ENCODE data around the gene HILPDA.
"Not testable (repeated sequence)": the region's sequence is repeated elsewhere in the genome, so short reads cannot be mapped to it uniquely, and the experiment has no call there.

Gene HILPDA

DNA sequence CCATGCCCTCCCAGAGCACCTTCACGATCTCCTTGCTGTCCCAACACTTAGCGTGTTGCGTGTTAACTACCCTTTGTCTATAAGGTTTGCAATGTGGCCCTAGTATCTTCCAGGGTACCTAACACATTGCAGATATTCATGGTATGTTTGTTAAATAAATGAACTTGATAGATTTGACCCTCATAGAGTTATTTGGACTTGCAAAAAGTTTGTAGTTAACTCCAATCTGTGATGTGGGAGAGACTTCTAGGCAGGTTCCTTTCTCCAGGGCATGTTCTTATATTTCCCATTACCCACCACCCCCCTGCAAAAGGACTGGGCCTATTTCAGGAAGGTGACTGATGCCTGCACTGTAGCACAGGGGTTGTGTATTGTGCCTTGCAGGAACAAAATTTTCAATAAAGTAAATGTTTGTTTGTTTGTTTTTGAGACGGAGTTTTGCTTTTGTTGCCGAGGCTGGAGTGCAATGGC lies 612 bp downstream of the HILPDA start:
- TF ChIP-seq EZH2phosphoT487 (IDR thresholded peaks at IDR 0.05; ENCODE audit: borderline replicate concordance, low read length): no peak
- TF ChIP-seq, protein P1, sequence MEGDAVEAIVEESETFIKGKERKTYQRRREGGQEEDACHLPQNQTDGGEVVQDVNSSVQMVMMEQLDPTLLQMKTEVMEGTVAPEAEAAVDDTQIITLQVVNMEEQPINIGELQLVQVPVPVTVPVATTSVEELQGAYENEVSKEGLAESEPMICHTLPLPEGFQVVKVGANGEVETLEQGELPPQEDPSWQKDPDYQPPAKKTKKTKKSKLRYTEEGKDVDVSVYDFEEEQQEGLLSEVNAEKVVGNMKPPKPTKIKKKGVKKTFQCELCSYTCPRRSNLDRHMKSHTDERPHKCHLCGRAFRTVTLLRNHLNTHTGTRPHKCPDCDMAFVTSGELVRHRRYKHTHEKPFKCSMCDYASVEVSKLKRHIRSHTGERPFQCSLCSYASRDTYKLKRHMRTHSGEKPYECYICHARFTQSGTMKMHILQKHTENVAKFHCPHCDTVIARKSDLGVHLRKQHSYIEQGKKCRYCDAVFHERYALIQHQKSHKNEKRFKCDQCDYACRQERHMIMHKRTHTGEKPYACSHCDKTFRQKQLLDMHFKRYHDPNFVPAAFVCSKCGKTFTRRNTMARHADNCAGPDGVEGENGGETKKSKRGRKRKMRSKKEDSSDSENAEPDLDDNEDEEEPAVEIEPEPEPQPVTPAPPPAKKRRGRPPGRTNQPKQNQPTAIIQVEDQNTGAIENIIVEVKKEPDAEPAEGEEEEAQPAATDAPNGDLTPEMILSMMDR (IDR thresholded peaks at IDR 0.05; ENCODE audit: low read depth, low read length, poor library complexity, severe bottlenecking): no peak
- Histone ChIP-seq H3F3A (ENCODE audit: control insufficient read depth, insufficient read depth) (peaks cover 17% of the 10 kb centered on the region), H3K27ac (ENCODE audit: low read depth, low read length) (peak overlapping the region; percentile 53), H3K4me3 (ENCODE audit: low read length) (peak overlapping the region; percentile 84), H3K36me3 (ENCODE audit: control insufficient read depth, low read length) (peaks cover 34% of the 10 kb centered on the region), H3K4me1 (ENCODE audit: control insufficient read depth, low read length) (peaks cover 46% of the 10 kb centered on the region), H3K4me2 (ENCODE audit: low read length) (peak overlapping the region; percentile 94), H3K79me2 (ENCODE audit: control insufficient read depth, low read length) (peaks cover 55% of the 10 kb centered on the region), H3K9me2 (replicated peaks; ENCODE audit: control insufficient read depth, low read length) (no peaks in the 10 kb centered on the region), H3K27me3 (ENCODE audit: control insufficient read depth, low read length) (peaks cover 20% of the 10 kb centered on the region), H3K9me3 (ENCODE audit: control insufficient read depth, insufficient read depth, low read length) (no peaks in the 10 kb centered on the region), H4K20me1 (ENCODE audit: control insufficient read depth, insufficient read depth, low read depth, low read length) (peaks cover 13% of the 10 kb centered on the region; the same call in 1 of the 2 replicates)

DNA sequence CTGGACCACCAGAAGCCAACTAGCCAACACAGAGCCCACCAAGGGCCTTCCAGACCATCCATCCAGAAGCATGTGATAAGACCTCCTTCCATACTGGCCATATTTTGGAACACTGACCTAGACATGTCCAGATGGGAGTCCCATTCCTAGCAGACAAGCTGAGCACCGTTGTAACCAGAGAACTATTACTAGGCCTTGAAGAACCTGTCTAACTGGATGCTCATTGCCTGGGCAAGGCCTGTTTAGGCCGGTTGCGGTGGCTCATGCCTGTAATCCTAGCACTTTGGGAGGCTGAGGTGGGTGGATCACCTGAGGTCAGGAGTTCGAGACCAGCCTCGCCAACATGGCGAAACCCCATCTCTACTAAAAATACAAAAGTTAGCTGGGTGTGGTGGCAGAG lies 1.7 kb downstream of the HILPDA start:
- Histone ChIP-seq H3K4me2 (ENCODE audit: low read length) (peak overlapping the region; percentile 94), H3K4me1 (ENCODE audit: control insufficient read depth, low read length) (peaks cover 46% of the 10 kb centered on the region), H3F3A (ENCODE audit: control insufficient read depth, insufficient read depth) (peaks cover 19% of the 10 kb centered on the region), H3K36me3 (ENCODE audit: control insufficient read depth, low read length) (peaks cover 34% of the 10 kb centered on the region), H4K20me1 (ENCODE audit: control insufficient read depth, insufficient read depth, low read depth, low read length) (peaks cover 13% of the 10 kb centered on the region; the same call in 1 of the 2 replicates), H3K79me2 (ENCODE audit: control insufficient read depth, low read length) (peaks cover 65% of the 10 kb centered on the region), H3K4me3 (ENCODE audit: low read length) (peak overlapping the region; percentile 84)
- not testable (repeated sequence) for H3K27me3 ChIP-seq (ENCODE audit: control insufficient read depth, low read length); H3K9me3 ChIP-seq (ENCODE audit: control insufficient read depth, insufficient read depth, low read length); H3K9me2 ChIP-seq (replicated peaks; ENCODE audit: control insufficient read depth, low read length); H3K27ac ChIP-seq (ENCODE audit: low read depth, low read length)

DNA sequence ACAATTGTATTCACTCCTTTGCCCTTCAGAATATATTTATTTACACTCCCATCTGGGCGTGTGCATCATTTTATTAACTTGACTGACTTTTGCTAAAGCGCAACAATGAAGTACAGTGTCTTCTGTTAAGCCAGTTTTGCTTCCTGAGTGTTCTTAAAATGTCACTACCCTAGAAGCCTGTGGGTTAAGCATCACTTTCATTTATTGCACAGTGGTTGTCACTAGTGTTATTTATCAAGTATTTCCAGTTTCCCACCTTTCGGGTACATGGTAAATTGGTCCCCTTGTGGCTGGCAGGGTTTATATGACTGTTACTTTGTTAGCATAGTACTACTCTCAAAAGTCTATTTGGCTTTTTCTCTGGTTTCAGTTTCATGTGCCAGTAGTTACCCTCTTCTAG lies 3.3 kb downstream of the HILPDA start:
- peak overlapping the region; percentile 94 for H3K4me2 ChIP-seq (ENCODE audit: low read length)
- H4K20me1 ChIP-seq (ENCODE audit: control insufficient read depth, insufficient read depth, low read depth, low read length): peaks cover 13% of the 10 kb centered on the region; the same call in 1 of the 2 replicates
- H3K9me2 ChIP-seq (replicated peaks; ENCODE audit: control insufficient read depth, low read length): no peaks in the 10 kb centered on the region
- peaks cover 70% of the 10 kb centered on the region for H3K79me2 ChIP-seq (ENCODE audit: control insufficient read depth, low read length)
- H3K36me3 ChIP-seq (ENCODE audit: control insufficient read depth, low read length): peaks cover 34% of the 10 kb centered on the region
- H3K4me1 ChIP-seq (ENCODE audit: control insufficient read depth, low read length): peaks cover 46% of the 10 kb centered on the region
- H3K27ac ChIP-seq (ENCODE audit: low read depth, low read length): peak overlapping the region; percentile 22
- TF ChIP-seq, protein P1 (IDR thresholded peaks at IDR 0.05; ENCODE audit: low read depth, low read length, poor library complexity, severe bottlenecking): no peak
- no peak for TF ChIP-seq EZH2phosphoT487 (IDR thresholded peaks at IDR 0.05; ENCODE audit: borderline replicate concordance, low read length)
- peaks cover 2% of the 10 kb centered on the region; the same call in 1 of the 2 replicates for H3K27me3 ChIP-seq (ENCODE audit: control insufficient read depth, low read length)
- H3K4me3 ChIP-seq (ENCODE audit: low read length): peak overlapping the region; percentile 84
- no peaks in the 10 kb centered on the region for H3K9me3 ChIP-seq (ENCODE audit: control insufficient read depth, insufficient read depth, low read length)
- peaks cover 19% of the 10 kb centered on the region for H3F3A ChIP-seq (ENCODE audit: control insufficient read depth, insufficient read depth)

DNA sequence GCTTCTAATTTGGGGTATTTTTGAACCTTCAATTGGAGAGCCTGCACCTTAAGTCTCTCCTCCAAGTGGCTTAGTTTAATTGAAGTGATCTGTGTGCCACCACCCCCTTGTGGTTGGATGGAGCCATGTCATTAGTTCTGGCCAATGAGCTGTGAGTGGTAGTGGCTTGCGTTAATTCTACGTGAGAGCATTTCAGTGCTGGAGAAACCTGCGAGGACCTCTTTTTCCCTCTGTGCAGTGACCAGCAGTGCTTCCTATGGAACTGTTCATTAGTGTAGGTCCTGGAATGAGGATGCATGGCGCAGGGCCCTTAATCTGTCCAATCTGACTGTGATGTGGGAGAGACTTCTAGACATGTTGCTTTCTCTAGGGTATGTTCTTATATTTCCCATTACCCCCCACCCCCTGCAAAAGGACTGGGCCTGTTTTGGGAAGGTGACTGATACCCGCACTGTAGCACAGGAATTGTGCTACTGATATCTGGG lies 3.8 kb downstream of the HILPDA start:
- Histone ChIP-seq H3K4me2 (ENCODE audit: low read length) (peak overlapping the region; percentile 94), H3K9me2 (replicated peaks; ENCODE audit: control insufficient read depth, low read length) (no peaks in the 10 kb centered on the region), H3K79me2 (ENCODE audit: control insufficient read depth, low read length) (peaks cover 70% of the 10 kb centered on the region), H3K36me3 (ENCODE audit: control insufficient read depth, low read length) (peaks cover 34% of the 10 kb centered on the region), H3K27ac (ENCODE audit: low read depth, low read length) (no peak overlapping the region), H3K4me3 (ENCODE audit: low read length) (peak overlapping the region; percentile 84), H4K20me1 (ENCODE audit: control insufficient read depth, insufficient read depth, low read depth, low read length) (peaks cover 13% of the 10 kb centered on the region; the same call in 1 of the 2 replicates), H3F3A (ENCODE audit: control insufficient read depth, insufficient read depth) (peaks cover 19% of the 10 kb centered on the region), H3K4me1 (ENCODE audit: control insufficient read depth, low read length) (peaks cover 46% of the 10 kb centered on the region), H3K9me3 (ENCODE audit: control insufficient read depth, insufficient read depth, low read length) (no peaks in the 10 kb centered on the region), H3K27me3 (ENCODE audit: control insufficient read depth, low read length) (no peaks in the 10 kb centered on the region)
- TF ChIP-seq EZH2phosphoT487 (IDR thresholded peaks at IDR 0.05; ENCODE audit: borderline replicate concordance, low read length): no peak
- TF ChIP-seq, protein P1 (IDR thresholded peaks at IDR 0.05; ENCODE audit: low read depth, low read length, poor library complexity, severe bottlenecking): peak; percentile 92
